ENCODE results near the gene SPINT2.

SPINT2 gene

DNA sequence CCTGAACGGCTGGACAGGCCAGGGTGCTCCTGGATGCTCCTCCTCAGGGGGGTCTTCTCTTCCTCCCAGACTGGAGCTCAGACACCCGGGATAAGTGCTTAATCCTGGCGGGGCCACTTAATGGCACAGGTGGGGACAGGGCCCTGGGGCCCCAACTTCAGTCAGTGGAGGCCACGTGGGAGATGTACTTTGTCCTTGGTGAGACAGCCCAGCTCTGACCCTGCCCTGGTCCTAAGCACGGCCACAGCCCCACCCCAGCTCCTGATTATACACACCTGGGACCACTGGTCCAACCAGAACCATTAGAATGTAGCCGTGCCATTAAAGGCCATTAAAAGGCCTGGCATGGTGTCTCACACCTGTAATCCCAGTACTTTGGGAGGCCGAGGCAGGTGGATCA lies 16.0 kb upstream of the SPINT2 start:
- ChIA-PET CTCF (no interaction called here), POLR2A (interaction anchor here (0.5 kb wide), 2 partner anchors 66 to 88 kb away, joined by 3 to 6 read pairs; no protein-coding TSS in a partner anchor)
- no peak for DNase-seq (ENCODE audit: extremely low spot score)
- TF ChIP-seq, protein P1, sequence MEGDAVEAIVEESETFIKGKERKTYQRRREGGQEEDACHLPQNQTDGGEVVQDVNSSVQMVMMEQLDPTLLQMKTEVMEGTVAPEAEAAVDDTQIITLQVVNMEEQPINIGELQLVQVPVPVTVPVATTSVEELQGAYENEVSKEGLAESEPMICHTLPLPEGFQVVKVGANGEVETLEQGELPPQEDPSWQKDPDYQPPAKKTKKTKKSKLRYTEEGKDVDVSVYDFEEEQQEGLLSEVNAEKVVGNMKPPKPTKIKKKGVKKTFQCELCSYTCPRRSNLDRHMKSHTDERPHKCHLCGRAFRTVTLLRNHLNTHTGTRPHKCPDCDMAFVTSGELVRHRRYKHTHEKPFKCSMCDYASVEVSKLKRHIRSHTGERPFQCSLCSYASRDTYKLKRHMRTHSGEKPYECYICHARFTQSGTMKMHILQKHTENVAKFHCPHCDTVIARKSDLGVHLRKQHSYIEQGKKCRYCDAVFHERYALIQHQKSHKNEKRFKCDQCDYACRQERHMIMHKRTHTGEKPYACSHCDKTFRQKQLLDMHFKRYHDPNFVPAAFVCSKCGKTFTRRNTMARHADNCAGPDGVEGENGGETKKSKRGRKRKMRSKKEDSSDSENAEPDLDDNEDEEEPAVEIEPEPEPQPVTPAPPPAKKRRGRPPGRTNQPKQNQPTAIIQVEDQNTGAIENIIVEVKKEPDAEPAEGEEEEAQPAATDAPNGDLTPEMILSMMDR (IDR thresholded peaks at IDR 0.05; ENCODE audit: control extremely low read depth, extremely low read depth, low read depth, missing control alignments), result no peak

DNA sequence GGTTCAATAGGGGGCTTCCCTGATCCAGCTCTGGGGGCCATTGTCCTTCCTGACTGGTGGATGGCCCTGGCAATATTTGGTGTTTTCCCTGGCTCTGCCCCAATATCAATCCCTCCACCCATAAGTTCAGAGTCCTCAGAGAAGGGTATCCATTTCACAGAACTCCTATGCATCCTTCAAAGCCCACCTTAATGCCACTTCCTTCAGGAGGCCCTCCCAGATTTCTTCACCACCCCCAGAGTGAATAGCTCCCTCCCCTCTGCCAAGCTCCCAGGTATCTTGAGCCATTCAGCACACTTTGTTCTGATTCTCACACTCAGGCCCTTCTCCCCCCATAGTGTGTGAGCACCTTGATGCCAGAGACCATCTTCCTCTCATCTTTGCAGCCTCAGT lies 13.9 kb upstream of the SPINT2 start:
- POLR2A ChIA-PET, result no interaction called here
- DNase-seq (ENCODE audit: extremely low spot score), result no peak
- CTCF ChIA-PET, result interaction anchor here (1.4 to 2.2 kb wide), 3 partner anchors 16 to 348 kb away, joined by 4 to 9 read pairs (median 4); no protein-coding TSS in a partner anchor
- TF ChIP-seq, protein P1 (IDR thresholded peaks at IDR 0.05; ENCODE audit: control extremely low read depth, extremely low read depth, low read depth, missing control alignments), result no peak

DNA sequence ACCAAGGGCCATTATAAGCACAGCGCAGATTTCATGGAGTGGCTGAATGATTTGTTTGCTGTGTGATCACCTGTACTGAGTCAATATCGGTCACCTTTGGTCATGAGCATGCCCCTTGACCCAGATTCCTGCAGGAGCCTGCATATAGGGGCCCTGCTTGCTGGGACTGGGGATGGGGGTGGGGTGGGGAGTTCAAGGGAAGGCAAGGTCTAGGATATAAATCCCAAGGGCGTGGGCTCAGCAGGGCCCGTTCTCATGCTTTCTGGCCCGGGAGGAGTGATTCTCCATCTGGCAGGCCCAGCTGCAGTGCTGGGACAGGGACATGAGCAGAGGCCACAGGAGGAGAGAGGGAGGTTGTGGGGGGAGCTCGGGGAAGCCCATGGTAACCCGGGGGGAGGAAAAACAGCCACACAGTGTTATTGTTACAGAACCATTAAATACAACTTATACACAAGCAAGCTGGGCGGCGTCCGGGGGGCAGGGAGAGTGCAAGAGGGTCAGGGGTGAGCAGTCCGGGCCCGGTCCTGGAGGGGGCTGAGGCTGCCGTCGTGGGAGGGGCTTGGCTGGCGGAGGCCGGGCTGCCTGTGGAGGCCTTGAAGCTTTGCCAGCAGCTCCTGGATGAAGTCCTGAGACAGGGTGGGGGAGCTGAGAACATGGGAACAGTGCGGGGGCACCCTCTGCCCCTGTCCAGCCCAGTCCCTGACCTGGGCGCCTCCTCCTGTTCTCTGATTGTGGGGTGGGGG lies 13.4 kb upstream of the SPINT2 start:
- POLR2A ChIA-PET, result no interaction called here
- CTCF ChIA-PET, result interaction anchor here (1.1 to 2.2 kb wide), 6 partner anchors 11 to 349 kb away, joined by 4 to 9 read pairs (median 4); partner anchors contain the start of gene CATSPERG

DNA sequence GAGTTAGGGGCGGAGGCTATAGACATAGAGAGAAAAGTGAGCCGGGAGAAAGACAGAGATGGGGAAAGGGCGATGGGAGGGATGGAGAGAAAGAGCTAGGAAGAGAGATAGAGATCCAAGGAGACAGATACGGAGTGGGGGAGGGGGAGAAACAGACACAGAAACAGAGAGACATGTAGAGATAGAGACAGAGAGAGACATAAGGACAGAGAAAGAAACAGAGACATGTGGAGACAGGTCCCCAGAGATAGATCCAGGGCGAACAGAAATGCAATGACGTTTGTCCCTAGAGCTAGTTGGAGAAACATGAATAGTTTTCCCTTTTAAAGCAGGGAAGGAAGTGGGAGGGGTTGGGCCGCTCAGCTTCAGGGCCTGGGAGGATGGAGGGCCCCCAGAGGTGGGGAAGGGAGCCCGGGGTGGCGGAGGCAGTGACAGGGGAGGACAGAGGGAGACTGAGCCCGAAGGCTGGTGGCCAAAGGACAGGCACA lies 12.8 kb upstream of the SPINT2 start:
- POLR2A ChIA-PET, result no interaction called here
- TF ChIP-seq, protein P1 (IDR thresholded peaks at IDR 0.05; ENCODE audit: control extremely low read depth, extremely low read depth, low read depth, missing control alignments), result no peak
- CTCF ChIA-PET, result interaction anchor here (1.1 to 5.0 kb wide), 6 partner anchors 7 to 349 kb away, joined by 4 to 31 read pairs (median 4); partner anchors contain the start of gene CATSPERG
- DNase-seq (ENCODE audit: extremely low spot score), result no peak

More for the DNA sequence above, 13.4 kb upstream of the SPINT2 start:
- TF ChIP-seq, protein P1 (IDR thresholded peaks at IDR 0.05; ENCODE audit: control extremely low read depth, extremely low read depth, low read depth, missing control alignments), result no peak
- DNase-seq (ENCODE audit: extremely low spot score), result no peak

DNA sequence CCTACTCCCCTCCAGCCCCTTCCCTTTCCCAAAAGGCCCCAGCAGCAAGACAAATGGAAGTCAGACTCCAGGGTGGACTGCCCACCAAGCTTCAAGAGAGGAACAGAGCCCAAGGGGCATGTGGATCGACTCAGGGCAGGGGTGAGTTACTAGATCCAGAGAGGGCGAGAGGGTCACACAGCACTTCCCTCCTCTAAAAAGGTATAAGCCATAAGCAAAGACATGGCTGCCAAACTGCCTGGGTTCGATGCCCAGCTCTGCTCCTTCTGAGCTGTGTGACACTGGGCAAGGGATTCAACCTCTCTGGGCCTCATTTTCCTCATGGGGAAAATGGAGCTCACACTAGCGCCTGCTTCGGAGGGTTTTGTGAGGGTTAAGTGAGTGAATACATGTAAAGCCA lies 12.0 kb upstream of the SPINT2 start:
- no peak for DNase-seq (ENCODE audit: extremely low spot score)
- CTCF ChIA-PET, result interaction anchor here (1.6 to 5.0 kb wide), 2 partner anchors 8 to 10 kb away, joined by 4 to 31 read pairs; no protein-coding TSS in a partner anchor

DNA sequence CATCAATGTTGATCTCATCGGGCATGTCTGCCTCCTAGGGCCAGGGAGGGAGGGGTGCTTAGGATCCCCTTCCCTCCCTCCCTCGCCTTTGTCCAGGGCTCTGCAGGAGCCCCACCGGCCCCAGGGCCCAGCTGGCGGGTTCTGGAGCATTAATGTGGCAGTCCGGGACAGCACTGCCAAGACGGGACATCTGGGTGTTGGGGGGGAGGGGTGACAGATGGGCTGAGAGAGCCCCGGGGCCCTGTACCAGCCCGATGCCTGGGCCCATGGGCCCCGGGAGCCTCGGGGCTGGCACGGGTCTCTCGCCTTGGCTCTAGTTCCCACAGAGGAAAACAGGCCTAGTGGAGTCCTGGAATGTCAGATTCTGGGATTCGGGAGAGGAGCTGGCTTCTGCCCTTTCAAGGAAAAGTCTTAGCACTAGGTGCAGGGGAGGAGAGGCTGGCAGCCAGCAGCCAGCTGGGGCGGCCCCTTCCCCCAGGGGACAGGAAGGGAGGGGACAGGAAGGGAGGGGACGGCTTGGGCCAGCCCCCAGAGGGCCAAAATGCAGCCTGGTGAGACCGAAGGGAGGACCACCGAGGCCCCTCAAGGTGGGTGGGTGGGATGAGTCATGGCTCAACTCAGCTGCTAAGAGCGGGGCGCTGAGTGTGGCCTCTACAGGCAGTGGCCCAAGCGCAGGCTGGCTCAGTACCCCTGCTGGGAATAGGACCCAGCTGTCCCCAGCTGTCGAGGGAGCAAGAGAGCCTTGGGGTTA lies 11.3 kb upstream of the SPINT2 start:
- CTCF ChIA-PET, result interaction anchor here (5.0 kb wide), 1 partner anchor 8 kb away, joined by 31 read pairs; no protein-coding TSS in a partner anchor
- TF ChIP-seq, protein P1 (IDR thresholded peaks at IDR 0.05; ENCODE audit: control extremely low read depth, extremely low read depth, low read depth, missing control alignments), result no peak
- DNase-seq (ENCODE audit: extremely low spot score), result no peak
- POLR2A ChIA-PET, result no interaction called here

More for the DNA sequence above, 12.0 kb upstream of the SPINT2 start:
- POLR2A ChIA-PET, result no interaction called here
- TF ChIP-seq, protein P1 (IDR thresholded peaks at IDR 0.05; ENCODE audit: control extremely low read depth, extremely low read depth, low read depth, missing control alignments), result no peak
